Measurements from ENCODE around the gene DOC2B. TPM values are rescaled to one million over a fixed set of nuclear protein-coding genes. Genes with fewer than 3 reads are reported as not detected.

DOC2B gene
- total and polyA plus RNA-seq, 2 of the 8 experiments (the other 6 are each of a cell fraction or from before 2014, with no cell fraction given) = 1.3 to 3.3 TPM

- H2BK20ac ChIP-seq (ENCODE audit: low read length) = no peak overlapping the region
- ChIA-PET CTCF (ENCODE audit: partially characterized antibody) (interaction anchor here (0.8 to 1.0 kb wide), 2 partner anchors 11 to 68 kb away, joined by 4 to 5 read pairs; no protein-coding TSS in a partner anchor), POLR2A (ENCODE audit: partially characterized antibody) (no interaction called here)
- TF ChIP-seq GTF2F1 (IDR thresholded peaks at IDR 0.05; ENCODE audit: borderline replicate concordance, low read depth, low read length) (no peak), MAX (IDR thresholded peaks at IDR 0.05) (no peak), ASH2L (IDR thresholded peaks at IDR 0.05; ENCODE audit: low read length) (no peak), SUZ12 (IDR thresholded peaks at IDR 0.05; ENCODE audit: low read length) (no peak), TAF1 (IDR thresholded peaks at IDR 0.05; ENCODE audit: low read depth, low read length) (no peak), KDM4A (IDR thresholded peaks at IDR 0.05; ENCODE audit: low read depth, low read length, severe bottlenecking) (no peak), CREB1 (IDR thresholded peaks at IDR 0.05) (no peak), ATF3 (IDR thresholded peaks at IDR 0.05; ENCODE audit: insufficient read depth, low read depth, low read length) (no peak), SRF (IDR thresholded peaks at IDR 0.05; ENCODE audit: low read depth, low read length) (no peak), SP4 (IDR thresholded peaks at IDR 0.05; ENCODE audit: low read length) (no peak), EP300 (IDR thresholded peaks at IDR 0.05; ENCODE audit: borderline replicate concordance in 1 of 2, low read depth in 2 of 2, low read length in 2 of 2) (no peak), SIX5 (IDR thresholded peaks at IDR 0.05; ENCODE audit: low read depth, low read length) (no peak)
These were observed 29.3 kb downstream of the DOC2B start for GRCh38 chr17:151886-152859.

More at GRCh38 chr17:151886-152859, 29.3 kb downstream of the DOC2B start:
- no peak overlapping the region for H2BK5ac ChIP-seq (ENCODE audit: low read depth, low read length)
- no peak overlapping the region for H3K4me2 ChIP-seq (ENCODE audit: insufficient read depth in 1 of 2, low read depth in 2 of 2, low read length in 2 of 2)
- no peak overlapping the region for H2BK12ac ChIP-seq (ENCODE audit: low read depth, low read length)
- H4K8ac ChIP-seq (ENCODE audit: extremely low read depth, insufficient read depth, low read length) = peak overlapping the region; percentile 5; the same call in 1 of the 2 replicates
- H2BK120ac ChIP-seq (replicated peaks; ENCODE audit: low read depth, low read length) = no peak overlapping the region
- H4K5ac ChIP-seq (ENCODE audit: insufficient read length, low read depth, low read length) = no peak overlapping the region
- H3K9me3 ChIP-seq (ENCODE audit: insufficient read depth in 2 of 2, low read depth in 1 of 2, low read length in 1 of 2) = no peaks in the 10 kb centered on the region; a peak in 1 of 4 replicates
- H3K4me3 ChIP-seq (ENCODE audit: extremely low read depth in 1 of 4, insufficient read depth in 2 of 4, low read depth in 3 of 4, low read length in 4 of 4) = no peak overlapping the region
- no peak overlapping the region for H3K18ac ChIP-seq (ENCODE audit: extremely low read depth, low read length)
- no peak overlapping the region for H3K9ac ChIP-seq (replicated peaks in 1 of 4; ENCODE audit: extremely low read depth in 1 of 4, low read depth in 3 of 4, low read length in 3 of 4)
- no peaks in the 10 kb centered on the region for H3K79me2 ChIP-seq (ENCODE audit: control insufficient read depth in 1 of 2, insufficient read depth in 2 of 2, low read length in 2 of 2)
- H3K4me1 ChIP-seq (replicated peaks in 1 of 4; ENCODE audit: control insufficient read depth in 3 of 4, insufficient read depth in 4 of 4, low read length in 3 of 4) = no peaks in the 10 kb centered on the region; a peak in 1 of 7 replicates
- H2AK5ac ChIP-seq (ENCODE audit: low read depth, low read length) = no peak overlapping the region
- peaks cover 0 to 2% of the 10 kb centered on the region in 2 experiments for H4K20me1 ChIP-seq (replicated peaks in 1 of 2; ENCODE audit: control insufficient read depth in 1 of 2, insufficient read depth in 2 of 2, low read length in 2 of 2)
- H3K56ac ChIP-seq (replicated peaks; ENCODE audit: insufficient read length, low read depth, low read length) = no peak overlapping the region
- no peaks in the 10 kb centered on the region for H3K27me3 ChIP-seq (replicated peaks in 1 of 4; ENCODE audit: control insufficient read depth in 3 of 4, extremely low read depth in 1 of 4, insufficient read depth in 3 of 4, low read length in 3 of 4)
- H3K27ac ChIP-seq (ENCODE audit: low read depth, low read length) = no peak overlapping the region
- no peaks in the 10 kb centered on the region for H3K36me3 ChIP-seq (ENCODE audit: control insufficient read depth in 2 of 4, insufficient read depth in 4 of 4, low read length in 3 of 4)
- 84% methylated on average over 26 of the region's 26 CpGs; no CpG with 5 or more reads in 1 of the 2 experiments for WGBS, 2 experiments (ENCODE audit: extremely low coverage in 1 of 2, insufficient coverage in 1 of 2, insufficient read length in 1 of 2, insufficient replicate concordance in 2 of 2, low coverage in 1 of 2, low lambda C conversion rate in 2 of 2, missing lambda C conversion rate in 1 of 2)
- no peak overlapping the region for H3K4ac ChIP-seq (replicated peaks; ENCODE audit: insufficient read length, low read depth, low read length)
- H4K91ac ChIP-seq (replicated peaks; ENCODE audit: insufficient read length, low read length) = no peak overlapping the region
- H3K79me1 ChIP-seq (ENCODE audit: low read depth, low read length) = no peaks in the 10 kb centered on the region
- H3K23ac ChIP-seq (ENCODE audit: insufficient read length) = no peak overlapping the region
- no peak overlapping the region for H3K14ac ChIP-seq (ENCODE audit: insufficient read length)
- no peaks in the 10 kb centered on the region for H3K23me2 ChIP-seq (ENCODE audit: low read depth, low read length)
- no peak overlapping the region for H2AFZ ChIP-seq (ENCODE audit: low read length)
- FAIRE-seq (no peak), DNase-seq (ENCODE audit: low read depth in 1 of 2, low spot score in 2 of 2) (peak in 1 of 2 experiments; percentile 40)
- no peak overlapping the region for H2BK15ac ChIP-seq (ENCODE audit: low read length)

All from H1 (cell line).